Esophagus muscularis mucosa (tissue), 4 donors: ENCODE data around the gene RUNDC1. TPM values are rescaled to one million over a fixed set of nuclear protein-coding genes. Genes with fewer than 3 reads are reported as not detected.

Experiments used
- small RNA-seq, 3 donors: library from RNA; depleted of rRNA; stranded (forward); fragments of <200 nt; gene quantifications; one replicate each; pipeline ENCODE3, GENCODE V24; 2016
- total RNA-seq, 4 donors: library from RNA; depleted of rRNA; stranded (reverse); fragments of >200 nt; gene quantifications; one replicate each; pipeline versions ENCODE4 v1.1.0 to v1.2.1, GENCODE V29; 2016

The RUNDC1 gene
- total RNA-seq, 4 donors from 2014 or later: 13.3 to 19.1 (median 16.5) TPM

Small RNA genes lying within 50 kb of the gene (small RNA-seq; reads per million reads assigned to genes)
- gene AARSD1: 0 reads per million in 3 donors
- 0 reads per million in 3 donors for gene RF00561

Other genes with a start within 250 kb of the RUNDC1 start
- gene EZH1, start 235.5 kb upstream of the RUNDC1 start, total RNA-seq: 10 to 100 TPM; 40.6 to 68.2 (median 54.6) TPM
- 10 to 100 TPM; 19.5 to 45.2 (median 34.2) TPM for gene RAMP2, start 219.3 kb upstream of the RUNDC1 start, total RNA-seq
- 10 to 100 TPM; 34.5 to 43.9 (median 38.0) TPM for gene VPS25, start 207.1 kb upstream of the RUNDC1 start, total RNA-seq
- gene WNK4, start 200.0 kb upstream of the RUNDC1 start, total RNA-seq: 1 to 10 TPM in 3 of 4 donors, under 1 TPM in 1; 0.50 to 2.9 (median 2.1) TPM
- 10 to 100 TPM; 65.9 to 74.6 (median 68.3) TPM for gene COA3, start 181.9 kb upstream of the RUNDC1 start, total RNA-seq
- 1 to 10 TPM in 1 of 4 donors, under 1 TPM in 2, not detected in 1; 0.50 to 3.9 (median 0.57) TPM for gene CNTD1, start 181.7 kb upstream of the RUNDC1 start, total RNA-seq
- gene BECN1, start 156.3 kb upstream of the RUNDC1 start, total RNA-seq: 100 to 1,000 TPM; 165 to 293 (median 237) TPM
- 10 to 100 TPM; 68.9 to 91.5 (median 77.2) TPM for gene PSME3, start 147.2 kb upstream of the RUNDC1 start, total RNA-seq
- gene AOC2, start 136.0 kb upstream of the RUNDC1 start, total RNA-seq: 1 to 10 TPM in 3 of 4 donors, under 1 TPM in 1; 0.66 to 2.0 (median 1.4) TPM
- gene AOC3, start 129.4 kb upstream of the RUNDC1 start, total RNA-seq: 100 to 1,000 TPM in 3 of 4 donors, 10 to 100 TPM in 1; 89.0 to 242 (median 118) TPM
- gene G6PC1, start 79.8 kb upstream of the RUNDC1 start, total RNA-seq: under 1 TPM in 1 of 4 donors, not detected in 3; 0.06 TPM
- 10 to 100 TPM; 21.9 to 35.7 (median 26.8) TPM for gene AARSD1, start 16.1 kb upstream of the RUNDC1 start, total RNA-seq
- gene PTGES3L, start 485 bp upstream of the RUNDC1 start, total RNA-seq: 10 to 100 TPM in 3 of 4 donors, 1 to 10 TPM in 1; 7.8 to 18.3 (median 13.1) TPM
- gene RPL27, start 17.9 kb downstream of the RUNDC1 start, total RNA-seq: 1,000 to 10,000 TPM; 1,126 to 2,755 (median 1,417) TPM
- gene IFI35, start 26.2 kb downstream of the RUNDC1 start, total RNA-seq: 10 to 100 TPM; 21.2 to 36.1 (median 28.8) TPM
- 100 to 1,000 TPM; 106 to 190 (median 139) TPM for gene VAT1, start 41.8 kb downstream of the RUNDC1 start, total RNA-seq
- gene RND2, start 44.7 kb downstream of the RUNDC1 start, total RNA-seq: 1 to 10 TPM; 2.7 to 3.2 (median 2.8) TPM
- 1 to 10 TPM; 3.1 to 7.6 (median 4.7) TPM for gene BRCA1, start 144.8 kb downstream of the RUNDC1 start, total RNA-seq
- gene NBR1, start 190.6 kb downstream of the RUNDC1 start, total RNA-seq: 100 to 1,000 TPM in 3 of 4 donors, 10 to 100 TPM in 1; 83.3 to 156 (median 104) TPM
- 1 to 10 TPM; 3.3 to 6.2 (median 3.7) TPM for gene TMEM106A, start 231.3 kb downstream of the RUNDC1 start, total RNA-seq
- gene CCDC200, start 248.1 kb downstream of the RUNDC1 start, total RNA-seq: not detected